ENCODE measurements around the gene CTBP2.

Gene CTBP2

DNA sequence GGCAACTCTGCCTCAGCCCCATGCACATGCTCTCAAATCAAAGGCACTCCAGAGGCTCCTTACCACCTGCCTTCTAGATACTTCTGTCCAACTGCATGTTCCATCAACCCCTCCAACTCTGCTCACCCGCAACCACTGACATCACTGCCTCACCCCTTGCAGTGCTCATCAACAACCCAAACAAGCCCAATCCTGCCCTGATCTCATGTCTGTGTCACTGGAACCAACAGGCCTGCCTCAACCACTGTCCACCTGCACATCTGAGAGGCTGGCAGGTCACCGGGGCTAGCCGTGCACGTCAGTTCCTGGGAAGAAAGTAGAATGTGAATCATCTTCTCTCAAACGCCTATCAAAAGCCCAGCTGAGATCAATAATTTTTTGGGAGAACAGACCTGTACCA, 33.3 kb downstream of the CTBP2 start:
- CTCF ChIA-PET, result no interaction called here
- TF ChIP-seq CTCF (IDR thresholded peaks at IDR 0.05; ENCODE audit: control extremely low read depth, extremely low read depth, low read depth, missing control alignments), result no peak
- POLR2A ChIA-PET, result no interaction called here
- DNase-seq (ENCODE audit: extremely low spot score), result no peak

- no peak for TF ChIP-seq CTCF (IDR thresholded peaks at IDR 0.05; ENCODE audit: control extremely low read depth, extremely low read depth, low read depth, missing control alignments)
- no peak for DNase-seq (ENCODE audit: extremely low spot score)
- CTCF ChIA-PET, result no interaction called here
- POLR2A ChIA-PET, result no interaction called here
Observed at GRCh38 chr10:125125951-125126735, 34.2 kb downstream of the CTBP2 start.

DNA sequence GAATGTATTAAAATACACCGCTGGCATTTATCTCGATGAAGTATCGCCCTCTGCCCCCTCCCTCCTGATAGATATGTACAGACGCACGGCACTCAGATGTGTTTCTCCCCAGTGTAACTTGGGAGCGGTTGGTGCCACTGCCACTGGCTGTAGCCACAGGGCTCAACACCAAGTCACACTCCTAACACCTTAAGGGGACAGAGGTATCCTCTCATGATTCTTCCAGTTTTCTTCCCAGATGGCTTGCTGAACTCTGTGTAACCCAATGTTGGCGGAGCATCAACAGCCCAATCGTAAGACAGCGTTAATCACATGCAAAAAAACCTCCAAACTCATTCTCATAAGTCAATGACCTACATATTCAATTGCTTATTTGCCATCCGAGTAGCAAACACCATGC, 35.5 kb downstream of the CTBP2 start:
- ChIA-PET CTCF (no interaction called here), POLR2A (no interaction called here)
- DNase-seq (ENCODE audit: extremely low spot score), result no peak
- no peak for TF ChIP-seq CTCF (IDR thresholded peaks at IDR 0.05; ENCODE audit: control extremely low read depth, extremely low read depth, low read depth, missing control alignments)

DNA sequence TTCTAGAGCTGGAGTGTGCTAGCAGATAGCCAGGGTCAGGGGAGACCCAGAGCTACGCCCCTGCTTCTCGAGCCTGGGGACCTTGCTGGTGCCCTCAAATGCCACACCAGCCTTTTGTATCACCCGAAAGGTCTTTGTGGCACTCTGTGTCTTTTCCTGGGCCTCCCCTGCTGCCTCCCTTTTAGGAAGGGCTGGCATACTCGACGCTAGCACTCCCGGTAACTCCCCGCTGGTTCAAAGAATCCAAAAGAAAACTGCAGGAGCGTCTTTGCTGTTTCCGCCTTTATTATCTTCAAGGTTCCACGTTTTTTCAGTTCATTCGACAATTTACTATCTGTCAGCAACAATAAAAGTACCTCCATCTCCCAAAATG, 36.3 kb downstream of the CTBP2 start:
- POLR2A ChIA-PET, result no interaction called here
- no peak for TF ChIP-seq CTCF (IDR thresholded peaks at IDR 0.05; ENCODE audit: control extremely low read depth, extremely low read depth, low read depth, missing control alignments)
- CTCF ChIA-PET, result no interaction called here
- DNase-seq (ENCODE audit: extremely low spot score), result no peak

DNA sequence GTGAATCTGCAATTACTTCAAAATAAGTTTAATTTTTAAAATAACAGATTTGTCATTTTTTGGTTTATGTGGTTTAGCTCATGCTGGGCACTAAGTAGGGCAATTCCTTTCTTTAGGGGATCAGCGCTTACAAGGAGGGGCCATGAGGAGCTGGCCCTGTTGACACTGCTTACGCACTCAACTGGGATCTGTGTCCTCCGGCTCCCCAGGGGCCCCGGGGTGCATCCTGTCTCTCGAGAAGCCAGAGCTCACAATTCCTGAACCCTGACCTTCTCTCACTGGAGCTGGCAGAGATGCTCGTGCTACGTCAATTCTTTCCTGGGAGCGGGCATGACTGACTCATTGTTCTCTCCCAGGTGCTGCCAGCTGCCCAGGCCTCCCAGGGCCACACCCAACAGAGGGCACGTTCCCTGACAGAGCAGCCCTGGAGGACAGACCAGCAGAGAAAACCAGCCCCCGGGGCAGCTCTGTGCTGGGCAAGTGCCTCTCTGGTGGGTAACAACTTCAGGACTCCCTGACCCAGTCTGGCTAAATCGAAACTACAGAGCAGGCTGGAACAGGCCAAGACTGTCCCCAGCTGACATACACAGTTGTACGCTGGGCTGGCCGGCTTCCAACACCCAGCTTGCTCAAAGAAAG, 36.8 kb downstream of the CTBP2 start:
- no peak for TF ChIP-seq CTCF (IDR thresholded peaks at IDR 0.05; ENCODE audit: control extremely low read depth, extremely low read depth, low read depth, missing control alignments)
- no peak for DNase-seq (ENCODE audit: extremely low spot score)
- POLR2A ChIA-PET, result no interaction called here
- CTCF ChIA-PET, result no interaction called here

- CTCF ChIA-PET, result no interaction called here
- POLR2A ChIA-PET, result no interaction called here
- DNase-seq (ENCODE audit: extremely low spot score), result no peak
- TF ChIP-seq CTCF (IDR thresholded peaks at IDR 0.05; ENCODE audit: control extremely low read depth, extremely low read depth, low read depth, missing control alignments), result no peak
Observed at GRCh38 chr10:125122566-125122965, 37.8 kb downstream of the CTBP2 start.

All from GM10248 (cell line).